HepG2 (cell line): ENCODE results near the gene CMTR2. TPM values are rescaled to one million over a fixed set of nuclear protein-coding genes. Genes with fewer than 3 reads are reported as not detected.

Source experiments
- AGO1 ChIP-seq: fragments of 200-400 bp; formaldehyde crosslinking; IDR thresholded peaks from 2 replicates; pipeline ENCODE4 v1.6.1; 2017; ENCODE audit warnings: mild to moderate bottlenecking, low read depth, low read length, moderate library complexity; ENCODE audit not compliant: poor library complexity, severe bottlenecking
- BCLAF1 ChIP-seq: fragments of 450-650 bp; IDR thresholded peaks from 2 replicates; pipeline ENCODE4 v1.6.1; 2017; ENCODE audit warnings: mild to moderate bottlenecking
- CBX5 ChIP-seq: sonication (generic); formaldehyde crosslinking; IDR thresholded peaks from 2 replicates; pipeline ENCODE4 v1.4.0; 2020; ENCODE audit warnings: missing genetic modification reagents, borderline replicate concordance
- CEBPB ChIP-seq: IDR thresholded peaks from 2 replicates; pipeline ENCODE4 v1.6.1; 2011; ENCODE audit warnings: low read depth, low read length, improper control_type of control experiment, borderline replicate concordance
- HOXA5 ChIP-seq: sonication (generic); formaldehyde crosslinking; IDR thresholded peaks from 2 replicates; pipeline ENCODE4 v1.4.0; 2020; ENCODE audit warnings: missing genetic modification reagents
- KDM5B ChIP-seq: sonication (generic); formaldehyde crosslinking; IDR thresholded peaks from 2 replicates; pipeline ENCODE4 v1.4.0; 2020; ENCODE audit warnings: missing genetic modification reagents, mild to moderate bottlenecking, borderline replicate concordance
- NFKB2 ChIP-seq: sonication (generic); formaldehyde crosslinking; IDR thresholded peaks from 2 replicates; pipeline ENCODE4 v1.4.0; 2020; ENCODE audit warnings: missing genetic modification reagents, borderline replicate concordance
- PHF8 ChIP-seq: sonication (generic); formaldehyde crosslinking; IDR thresholded peaks from 2 replicates; pipeline ENCODE4 v1.5.0; 2020; ENCODE audit warnings: missing genetic modification reagents
- PRDM10 ChIP-seq: sonication (generic); formaldehyde crosslinking; IDR thresholded peaks from 2 replicates; pipeline ENCODE4 v1.4.0; 2020; ENCODE audit warnings: low read depth, missing genetic modification reagents
- REST ChIP-seq, 2 experiments: IDR thresholded peaks; 2 replicates each; pipeline ENCODE4 v1.6.1; 2011 to 2012; ENCODE audit warnings: low read length in 2 of 2, borderline replicate concordance in 1 of 2, low read depth in 1 of 2, mild to moderate bottlenecking in 1 of 2, moderate library complexity in 1 of 2
- SNAPC2 ChIP-seq: sonication (generic); formaldehyde crosslinking; IDR thresholded peaks from 2 replicates; pipeline ENCODE4 v1.8.1; 2022; ENCODE audit warnings: mild to moderate bottlenecking, missing genetic modification reagents
- SP5 ChIP-seq: IDR thresholded peaks from 2 replicates; pipeline ENCODE4 v1.6.1; 2016; ENCODE audit warnings: low read depth, borderline replicate concordance
- TFDP1 ChIP-seq: IDR thresholded peaks from 2 replicates; pipeline ENCODE4 v1.6.1; 2016; ENCODE audit warnings: missing compliant biosample characterization, missing genetic modification reagents, borderline replicate concordance
- ZFX ChIP-seq: sonication (generic); formaldehyde crosslinking; IDR thresholded peaks from 2 replicates; pipeline ENCODE4 v1.4.0; 2020; ENCODE audit warnings: mild to moderate bottlenecking, low read depth, missing genetic modification reagents, moderate library complexity
- ZNF256 ChIP-seq: sonication (generic); formaldehyde crosslinking; conservative IDR thresholded peaks from 2 replicates; pipeline ENCODE4 v1.4.0; 2020; ENCODE audit warnings: missing genetic modification reagents
- ZNF557 ChIP-seq: sonication (generic); formaldehyde crosslinking; IDR thresholded peaks from 2 replicates; pipeline ENCODE4 v1.4.0; 2020; ENCODE audit warnings: missing genetic modification reagents
- polyA plus RNA-seq, 8 experiments: library from polyadenylated mRNA; depleted of rRNA in 3 of 8; stranded (reverse) in 7 of 8; unstranded in 1 of 8; fragments of >200 nt; fragmentation: Illumina TruSeq in 4 of 8; extraction: Trizol in 4 of 8; gene quantifications; 2 replicates each; pipeline versions ENCODE4 v1.2.1 to v1.2.3, GENCODE V29; 2011 to 2016; ENCODE audit warnings: low read depth in 4 of 8, missing spikeins in 1 of 8, mixed read lengths in 1 of 8; ENCODE audit not compliant: insufficient read depth in 1 of 8
- total RNA-seq, 5 experiments: library from RNA; depleted of rRNA; stranded (reverse); fragments of >200 nt; fragmentation: Illumina TruSeq; extraction: Trizol; gene quantifications; 2 replicates each; pipeline ENCODE4 v1.2.3, GENCODE V29; 2016; ENCODE audit warnings: low read depth in 1 of 5

The CMTR2 gene
- total and polyA plus RNA-seq, 2 of the 13 experiments (the other 11 are each of a cell fraction or from before 2014, with no cell fraction given), result 15.0 to 19.9 TPM

- TF ChIP-seq REST (IDR thresholded peaks at IDR 0.05; ENCODE audit: borderline replicate concordance in 1 of 2, low read depth in 1 of 2, low read length in 2 of 2), result 0 out of 4 replicates have a peak, but pooled peaks of 1 of the 2 experiments have one; percentile 52
- TF ChIP-seq ZNF557, result peak; percentile 39; the same call in 1 of the 2 replicates
- TF ChIP-seq ZFX (CRISPR knock-in tag), result peak; percentile 99
- peak; percentile 96 for TF ChIP-seq ZNF256 (CRISPR knock-in tag)
- no peak for TF ChIP-seq CEBPB
- peak; percentile 100 for TF ChIP-seq KDM5B
- TF ChIP-seq AGO1, result peak; percentile 84
- TF ChIP-seq BCLAF1, result no peak
- TF ChIP-seq TFDP1, result peak; percentile 93; the same call in 1 of the 2 replicates
- TF ChIP-seq NFKB2 (CRISPR knock-in tag), result peak; percentile 99
- peak; percentile 62 for TF ChIP-seq SP5
- TF ChIP-seq PRDM10 (CRISPR knock-in tag), result no peak; the same call in 1 of the 2 replicates
- TF ChIP-seq HOXA5 (CRISPR knock-in tag), result peak; percentile 92
- TF ChIP-seq SNAPC2 (CRISPR knock-in tag), result peak; percentile 94
- peak; percentile 81; the same call in 1 of the 2 replicates for TF ChIP-seq CBX5
- peak; percentile 98 for TF ChIP-seq PHF8
Observed at GRCh38 chr16:71288890-71289731, at the start of gene CMTR2 (continued).
